ENCODE results near the gene SLC44A5. TPM values are rescaled to one million over a fixed set of nuclear protein-coding genes. Genes with fewer than 3 reads are reported as not detected.

The SLC44A5 gene
- total and polyA plus RNA-seq, 2 experiments from 2014 or later: 3.3 to 11.7 TPM

GRCh38 chr1:75612976-75613375 lies 2.1 kb upstream of the SLC44A5 start (continued):
- TF ChIP-seq ZNF462 (CRISPR knock-in tag; IDR thresholded peaks at IDR 0.05): no peak

GRCh38 chr1:75602486-75602885 lies 8.4 kb downstream of the SLC44A5 start:
- no peaks in the 10 kb centered on the region for H3K4me1 Mint-ChIP-seq
- DNase-seq (ENCODE audit: low spot score) (no peak), ATAC-seq (no peak)
- H3K36me3 Mint-ChIP-seq (ENCODE audit: low read depth): no peaks in the 10 kb centered on the region
- no peaks in the 10 kb centered on the region for H3K4me1 ChIP-seq (ENCODE audit: insufficient read depth)
- TF ChIP-seq CREB1 (CRISPR knock-in tag; IDR thresholded peaks at IDR 0.05; ENCODE audit: low read depth): no peak
- no peak overlapping the region for H3K27ac ChIP-seq (ENCODE audit: low read depth)
- no peaks in the 10 kb centered on the region for H3K9me3 Mint-ChIP-seq
- no peak overlapping the region for H2AFZ ChIP-seq
- H3K4me2 ChIP-seq: no peak overlapping the region
- H3F3A ChIP-seq (replicated peaks; ENCODE audit: low read depth): no peaks in the 10 kb centered on the region
- no peaks in the 10 kb centered on the region for H3K79me2 ChIP-seq (replicated peaks; ENCODE audit: insufficient read depth)
- no peak overlapping the region for H3K4me3 Mint-ChIP-seq
- no peaks in the 10 kb centered on the region for H3K36me3 ChIP-seq (ENCODE audit: insufficient read depth)
- no peaks in the 10 kb centered on the region for H3K9me2 ChIP-seq (ENCODE audit: insufficient read depth)
- H3K27me3 ChIP-seq (ENCODE audit: insufficient read depth): no peaks in the 10 kb centered on the region
- H4K20me1 ChIP-seq (replicated peaks; ENCODE audit: insufficient read depth): no peaks in the 10 kb centered on the region
- H3K4me3 ChIP-seq: no peak overlapping the region
- H3K27ac Mint-ChIP-seq: no peak overlapping the region
- H3K27me3 Mint-ChIP-seq (ENCODE audit: insufficient read depth, low read depth, poor library complexity): no peaks in the 10 kb centered on the region

GRCh38 chr1:75600781-75601180 lies 10.1 kb downstream of the SLC44A5 start:
- DNase-seq (ENCODE audit: low spot score) (no peak), ATAC-seq (no peak)
- Mint-ChIP-seq H3K36me3 (ENCODE audit: low read depth) (no peaks in the 10 kb centered on the region), H3K4me1 (no peaks in the 10 kb centered on the region), H3K27me3 (ENCODE audit: insufficient read depth, low read depth, poor library complexity) (peaks cover 4% of the 10 kb centered on the region), H3K4me3 (no peak overlapping the region), H3K9me3 (no peaks in the 10 kb centered on the region), H3K27ac (no peak overlapping the region)
- no peak overlapping the region for H2AFZ ChIP-seq
- H3K79me2 ChIP-seq (replicated peaks; ENCODE audit: insufficient read depth): no peaks in the 10 kb centered on the region
- no peaks in the 10 kb centered on the region for H3K9me2 ChIP-seq (ENCODE audit: insufficient read depth)
- no peaks in the 10 kb centered on the region for H3K27me3 ChIP-seq (ENCODE audit: insufficient read depth)
- no peak overlapping the region for H3K27ac ChIP-seq (ENCODE audit: low read depth)
- H3K4me1 ChIP-seq (ENCODE audit: insufficient read depth): no peaks in the 10 kb centered on the region
- H3K4me3 ChIP-seq: no peak overlapping the region
- H3F3A ChIP-seq (replicated peaks; ENCODE audit: low read depth): no peaks in the 10 kb centered on the region
- no peaks in the 10 kb centered on the region for H4K20me1 ChIP-seq (replicated peaks; ENCODE audit: insufficient read depth)
- H3K4me2 ChIP-seq: no peak overlapping the region
- no peaks in the 10 kb centered on the region for H3K36me3 ChIP-seq (ENCODE audit: insufficient read depth)
- TF ChIP-seq STAT1 (IDR thresholded peaks at IDR 0.05; ENCODE audit: unreplicated experiment) (no peak), ZNF114 (CRISPR knock-in tag; IDR thresholded peaks at IDR 0.05) (no peak), JUNB (IDR thresholded peaks at IDR 0.05; ENCODE audit: unreplicated experiment) (no peak), EZH2phosphoT487 (IDR thresholded peaks at IDR 0.05; ENCODE audit: unreplicated experiment) (no peak), REST (IDR thresholded peaks at IDR 0.05; ENCODE audit: unreplicated experiment) (no peak), ETS1 (IDR thresholded peaks at IDR 0.05) (no peak), NANOG (IDR thresholded peaks at IDR 0.05; ENCODE audit: borderline replicate concordance) (no peak), ZNF331 (CRISPR knock-in tag; IDR thresholded peaks at IDR 0.05; ENCODE audit: low read depth) (no peak), EZH2 (IDR thresholded peaks at IDR 0.05; ENCODE audit: low read depth, unreplicated experiment) (no peak)
